ENCODE data around the gene BIRC3. TPM values are rescaled to one million over a fixed set of nuclear protein-coding genes. Genes with fewer than 3 reads are reported as not detected.

The BIRC3 gene
- total RNA-seq, 4 donors from 2014 or later, result 3.4 to 30.2 (median 9.1) TPM

GRCh38 chr11:102385085-102386007 is 68.1 kb downstream of the BIRC3 start:
- TF ChIP-seq CTCF (IDR thresholded peaks at IDR 0.05), result no peak
- DNase-seq (ENCODE audit: low spot score) (no peak), ATAC-seq (ENCODE audit: low FRiP score) (no peak)

GRCh38 chr11:102386136-102386734 is 69.0 kb downstream of the BIRC3 start:
- ATAC-seq (ENCODE audit: low FRiP score), result no peak
- no peak for DNase-seq (ENCODE audit: low spot score)
- TF ChIP-seq CTCF (IDR thresholded peaks at IDR 0.05), result no peak

- ATAC-seq (ENCODE audit: low FRiP score), result no peak
- TF ChIP-seq CTCF (IDR thresholded peaks at IDR 0.05), result no peak
- DNase-seq (ENCODE audit: low spot score), result no peak
These were observed 69.9 kb downstream of the BIRC3 start for GRCh38 chr11:102387043-102387781.

Small RNA genes within 50 kb of the gene (small RNA-seq; reads per million reads assigned to genes)
- gene AP000942.3, result not detected
- not detected for gene AP000942.4
- gene RNU6-952P, result not detected

Other genes with a start within 250 kb of the BIRC3 start
- gene YAP1, start 207.0 kb upstream of the BIRC3 start, total RNA-seq, result 100 to 1,000 TPM; 102 to 152 (median 130) TPM
- 10 to 100 TPM; 39.4 to 56.0 (median 53.4) TPM for gene BIRC2, start 29.7 kb downstream of the BIRC3 start, total RNA-seq
- gene TMEM123, start 135.3 kb downstream of the BIRC3 start, total RNA-seq, result 100 to 1,000 TPM in 2 of 4 donors, 10 to 100 TPM in 2; 81.8 to 109 (median 98.8) TPM
- 10 to 100 TPM in 1 of 4 donors, 1 to 10 TPM in 1, not detected in 2; 2.1 to 34.2 TPM for gene MMP7, start 213.3 kb downstream of the BIRC3 start, total RNA-seq

Data from omental fat pad (tissue), 4 donors.